Retina (tissue), 1 donor: ENCODE data around the gene MSI2.

Experiments used
- DNase-seq: peaks from one replicate; pipeline ENCODE4 v3.0.0-alpha.2; 2016

MSI2 gene

DNA sequence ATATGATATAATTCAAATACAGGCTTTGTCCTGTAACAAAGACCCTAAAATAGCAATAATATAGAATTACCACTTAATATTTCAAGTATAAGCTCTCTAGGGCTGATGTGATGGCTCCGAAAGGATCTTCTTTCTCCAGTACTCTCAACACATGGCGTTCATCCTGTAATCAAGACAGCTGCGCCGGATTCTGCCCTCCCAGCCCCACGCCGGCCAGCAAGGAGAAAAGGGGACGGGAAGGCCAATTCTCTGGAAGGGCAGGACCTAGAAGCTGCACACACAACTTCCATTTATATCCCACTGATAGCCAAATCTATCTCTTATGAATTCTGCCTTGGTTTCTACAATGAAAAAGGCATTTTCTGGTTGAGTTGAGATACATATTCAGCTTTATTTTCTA lies 456.8 kb downstream of the MSI2 start:
- DNase-seq: no peak

DNA sequence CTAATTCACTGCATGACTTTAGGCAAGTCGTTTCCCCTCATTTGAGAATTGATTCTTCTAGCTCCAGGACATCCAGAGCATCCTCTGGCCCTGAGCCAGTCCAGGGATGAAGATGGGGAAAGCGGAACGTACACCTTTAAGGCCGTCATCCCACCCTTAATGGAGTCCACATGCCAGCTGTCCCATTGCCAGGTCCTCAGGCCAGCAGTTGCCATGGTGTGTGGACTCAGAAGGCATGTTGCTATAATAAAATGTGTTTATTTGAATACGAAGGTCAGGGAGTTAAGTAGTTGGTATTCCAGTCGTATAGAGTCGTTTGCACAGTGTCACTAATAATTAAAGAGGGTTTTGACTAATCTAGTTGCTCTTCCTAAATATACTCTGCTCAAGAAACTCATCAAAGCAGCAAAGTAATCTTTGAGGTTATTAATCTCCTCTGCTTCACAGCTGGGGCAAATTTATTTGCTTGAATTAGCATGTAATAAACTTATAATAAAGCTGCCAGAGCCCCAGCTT lies 458.4 kb downstream of the MSI2 start:
- no peak for DNase-seq

DNA sequence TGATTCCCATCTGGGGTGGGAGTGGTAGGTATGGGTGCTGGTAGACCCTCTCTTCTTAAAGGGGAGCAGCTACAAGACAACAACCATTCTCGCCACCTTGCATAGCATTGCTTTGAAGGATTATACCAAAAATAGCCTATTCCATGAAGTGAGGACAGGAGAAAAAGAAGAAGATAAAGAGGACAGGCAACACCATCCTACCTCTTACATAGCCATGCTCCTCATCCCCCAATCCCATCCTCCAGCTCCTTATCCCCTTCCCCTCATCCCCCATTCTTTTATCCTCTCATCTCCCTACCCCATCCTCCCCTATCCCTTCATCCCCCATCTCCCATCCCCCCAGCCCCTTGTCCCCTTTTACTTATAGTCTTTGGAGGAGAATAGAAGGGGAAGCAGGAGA lies 459.7 kb downstream of the MSI2 start:
- no peak for DNase-seq

DNA sequence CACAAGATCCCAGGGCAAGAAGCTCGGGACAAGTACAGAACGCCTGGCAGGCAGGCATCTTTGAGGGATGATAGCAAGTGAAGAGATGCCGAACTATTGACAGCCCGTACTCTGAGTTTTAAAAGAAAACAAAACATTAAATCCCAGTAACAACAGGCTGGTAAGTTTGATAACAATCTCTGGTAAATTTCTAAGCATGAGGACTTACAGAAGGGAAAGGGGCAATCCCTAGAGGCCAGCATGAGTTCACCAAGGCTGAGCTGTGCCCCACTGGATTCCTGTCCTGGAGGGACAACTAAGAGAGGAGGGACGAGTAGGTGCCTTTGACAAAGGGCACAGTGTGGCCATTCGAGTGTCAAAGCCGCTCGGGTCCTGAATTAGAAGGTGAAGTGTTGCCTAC lies 462.6 kb downstream of the MSI2 start:
- DNase-seq: no peak

DNA sequence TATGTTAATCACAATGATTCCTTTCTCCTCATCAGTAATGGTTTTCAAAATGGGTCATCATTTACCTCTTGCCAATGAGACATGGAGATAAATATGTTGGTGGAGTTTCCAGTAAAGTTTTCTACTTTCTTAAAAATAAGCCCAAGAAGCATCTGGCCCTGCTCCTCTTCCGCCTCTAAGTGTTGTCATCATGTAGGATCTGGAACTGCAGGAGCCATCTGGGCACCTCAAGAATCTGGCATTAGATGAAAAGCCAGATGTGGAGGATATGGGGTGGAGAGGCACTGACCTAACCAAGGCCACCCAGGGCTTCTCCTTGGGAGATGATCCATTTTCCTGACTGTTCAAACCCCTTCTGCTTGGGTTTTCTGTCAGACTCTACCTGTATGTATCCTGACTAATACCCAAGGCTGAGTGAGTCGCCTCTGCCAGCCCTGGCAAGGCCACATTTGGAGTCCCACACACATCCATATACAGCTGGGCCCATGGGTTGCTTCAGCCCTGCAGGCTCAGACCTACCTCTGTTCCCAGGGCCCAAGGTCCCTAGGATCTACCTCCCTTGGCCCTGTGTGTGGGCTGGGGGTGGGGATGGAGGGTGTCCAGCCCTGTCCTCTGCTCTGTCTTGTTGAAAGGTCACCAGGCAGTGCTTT lies 464.2 kb downstream of the MSI2 start:
- no peak for DNase-seq

DNA sequence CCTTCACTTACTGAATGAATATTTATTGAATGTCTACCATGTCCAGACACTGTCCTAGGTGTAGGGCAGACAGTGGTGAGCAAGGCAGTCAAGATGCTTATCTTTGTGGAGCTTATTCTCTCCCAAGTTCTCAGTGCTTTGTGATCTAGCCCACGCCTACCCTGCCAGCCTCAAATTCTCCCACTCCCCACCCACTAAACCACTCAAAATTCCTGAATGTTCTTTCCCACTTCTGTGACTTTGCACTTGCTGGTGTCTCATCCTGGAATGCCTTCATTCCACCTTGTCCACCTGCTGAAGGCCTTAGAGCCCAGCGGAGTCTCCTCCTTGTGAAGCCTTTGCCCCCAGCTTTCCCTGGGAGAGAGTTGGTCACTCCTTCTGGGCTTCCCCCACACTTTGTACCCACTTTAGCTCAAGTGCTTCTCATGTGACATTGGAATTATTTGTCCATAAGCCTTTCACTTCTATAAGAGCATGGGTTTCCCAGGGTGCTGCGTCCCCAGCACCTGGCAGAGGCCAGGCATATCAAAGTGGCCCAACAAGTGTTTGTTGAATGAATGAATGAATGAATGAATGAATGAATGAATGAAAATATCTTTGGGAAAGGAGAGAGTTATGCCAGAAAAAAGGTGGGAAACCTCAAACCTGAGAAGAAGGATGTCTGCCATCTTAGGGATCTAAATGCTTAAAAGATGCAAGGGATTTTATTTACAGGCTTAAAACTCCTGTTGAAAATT lies 465.8 kb downstream of the MSI2 start:
- no peak for DNase-seq

DNA sequence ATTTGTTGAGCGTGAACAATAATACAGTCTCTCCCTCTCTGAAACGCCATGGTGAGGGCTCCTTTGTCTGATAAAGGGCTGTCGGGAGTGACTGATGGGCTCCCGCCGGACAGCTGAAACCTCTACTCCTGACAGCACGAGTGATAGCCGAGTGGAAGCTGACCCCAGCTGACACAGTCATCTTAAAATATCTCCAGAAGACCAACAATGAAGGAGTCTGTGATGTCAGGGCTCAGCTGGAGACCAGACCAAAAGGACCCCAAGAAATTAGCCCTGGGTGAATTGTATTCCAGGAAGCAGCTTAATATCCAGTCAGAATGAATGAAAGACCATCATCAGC lies 466.4 kb downstream of the MSI2 start:
- DNase-seq: no peak

DNA sequence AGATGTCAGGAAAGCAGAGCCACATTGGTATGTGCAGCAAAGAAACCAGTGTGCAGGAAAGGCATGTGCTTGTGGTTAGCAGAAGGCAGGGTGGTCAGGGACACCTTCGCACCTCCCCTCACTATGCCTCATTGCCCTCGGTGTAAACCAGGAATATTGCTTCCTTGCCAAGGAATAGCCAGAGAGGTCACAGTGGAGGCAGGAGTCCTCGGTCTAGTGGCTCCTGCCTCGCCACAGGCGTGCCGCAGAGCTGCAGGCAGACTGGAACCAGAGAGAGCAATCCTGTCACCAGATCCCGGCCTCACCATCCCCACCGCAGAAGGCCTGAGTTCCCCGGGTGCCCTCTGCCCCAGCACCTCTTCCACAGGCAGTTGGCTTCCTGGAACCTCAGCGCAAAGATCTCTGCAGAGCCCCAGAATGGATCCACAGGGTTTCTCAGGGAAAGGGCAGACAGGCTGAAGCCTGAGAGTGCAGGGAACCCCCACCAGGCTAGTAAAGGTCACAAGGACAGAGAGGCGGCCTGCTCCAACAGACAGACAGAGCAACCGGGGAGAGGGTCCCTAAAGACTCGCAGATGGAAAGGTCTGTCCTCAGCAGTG lies 467.2 kb downstream of the MSI2 start:
- DNase-seq: peak; percentile 65

DNA sequence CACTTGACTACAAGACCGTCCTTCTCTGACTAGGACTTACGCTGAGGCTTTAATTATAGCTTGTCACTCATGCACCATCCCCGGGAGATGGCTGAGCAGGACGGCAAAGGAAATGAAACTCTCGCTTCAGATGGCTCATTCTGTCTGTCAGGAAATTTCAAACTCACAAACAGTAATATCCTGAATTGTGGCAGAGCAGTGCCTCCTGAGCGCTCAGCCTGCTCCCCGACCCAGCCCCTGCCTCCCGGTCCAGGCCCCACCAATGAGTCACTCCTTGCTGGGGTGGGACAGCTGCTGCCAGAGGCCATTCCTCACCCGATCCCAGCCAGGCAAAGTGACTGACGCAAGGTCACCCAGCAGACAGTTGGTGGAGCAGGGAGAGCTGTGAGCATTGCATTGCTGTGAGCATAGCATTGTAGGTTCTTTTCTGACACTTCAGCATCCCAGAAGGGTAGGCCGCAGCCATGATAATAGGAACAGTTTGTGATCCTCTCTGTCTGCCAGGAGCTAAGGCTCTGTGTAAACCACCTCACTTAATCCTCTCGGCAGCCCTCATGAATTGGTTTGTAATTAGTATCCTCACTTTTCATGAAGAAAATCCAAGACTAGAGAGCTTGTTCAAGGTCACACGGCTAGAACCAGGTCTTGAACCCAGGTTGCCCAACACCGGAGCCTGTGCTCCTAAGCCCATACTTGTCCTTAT lies 467.9 kb downstream of the MSI2 start:
- no peak for DNase-seq

DNA sequence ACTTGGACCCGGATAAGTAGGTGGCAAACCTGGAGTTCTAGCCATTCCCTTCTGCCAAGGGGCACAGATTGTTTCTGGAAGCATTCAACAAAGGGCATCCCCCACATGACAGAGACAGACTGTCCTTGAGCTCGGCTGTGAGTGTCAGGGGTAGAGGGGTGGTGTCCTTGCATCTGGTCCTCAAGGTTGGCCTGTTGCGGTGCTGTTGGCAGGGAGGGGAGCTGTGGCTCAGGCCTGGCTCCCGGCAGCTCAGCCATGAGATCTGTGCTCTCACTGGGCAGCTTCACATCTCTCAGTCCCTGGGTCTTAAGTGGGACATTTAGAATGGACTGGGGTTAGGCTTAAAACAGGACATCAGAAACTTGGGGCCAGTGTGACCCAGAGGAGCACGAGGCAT lies 468.4 kb downstream of the MSI2 start:
- DNase-seq: no peak

DNA sequence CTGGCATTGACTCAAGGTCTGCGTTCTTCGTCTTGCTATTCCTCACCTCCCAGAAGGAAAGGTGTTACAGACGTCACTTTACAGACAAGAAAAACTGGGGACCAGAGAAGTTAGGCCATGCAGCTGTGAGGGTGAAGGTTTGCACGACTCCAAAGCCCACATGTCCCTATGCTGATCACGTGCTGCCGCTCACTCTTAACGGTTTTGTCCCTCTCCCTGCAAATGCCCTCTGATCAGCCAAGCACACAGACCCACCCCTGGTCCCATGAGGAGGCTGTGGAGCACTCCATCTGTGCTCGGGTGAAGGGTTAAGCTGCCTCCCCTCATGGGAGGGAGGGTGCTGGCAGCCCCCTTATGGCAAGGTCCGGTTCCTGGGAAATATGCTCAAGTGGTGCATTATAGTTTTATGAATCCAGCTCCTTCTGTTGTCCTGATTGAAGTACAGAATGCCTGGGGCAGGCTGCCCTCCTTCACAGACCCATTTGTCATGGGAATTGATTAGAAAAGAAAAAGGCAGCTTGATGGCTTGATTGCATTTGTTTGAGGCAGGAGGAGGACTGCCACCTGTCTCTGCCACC lies 470.0 kb downstream of the MSI2 start:
- peak; percentile 80 for DNase-seq

DNA sequence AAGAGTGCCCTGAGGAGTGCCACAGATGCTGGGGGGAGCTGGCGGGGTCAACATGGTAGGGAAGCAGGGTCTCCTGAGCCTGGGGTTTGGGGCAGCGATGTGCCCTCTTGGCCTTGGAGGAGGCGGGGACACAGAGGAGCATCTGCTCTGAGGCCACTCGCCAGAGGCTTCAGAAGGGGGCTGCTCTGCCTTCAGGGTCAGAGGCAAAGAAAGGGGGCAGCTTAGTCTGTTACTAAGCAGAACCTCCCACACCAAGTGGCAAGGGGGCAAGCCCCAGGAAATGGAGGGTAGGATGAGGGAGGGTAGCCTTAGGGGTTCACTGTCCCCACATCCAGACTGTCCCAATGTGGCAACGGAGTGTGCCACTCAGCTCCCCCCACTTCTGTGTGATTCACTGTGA lies 470.5 kb downstream of the MSI2 start:
- no peak for DNase-seq

DNA sequence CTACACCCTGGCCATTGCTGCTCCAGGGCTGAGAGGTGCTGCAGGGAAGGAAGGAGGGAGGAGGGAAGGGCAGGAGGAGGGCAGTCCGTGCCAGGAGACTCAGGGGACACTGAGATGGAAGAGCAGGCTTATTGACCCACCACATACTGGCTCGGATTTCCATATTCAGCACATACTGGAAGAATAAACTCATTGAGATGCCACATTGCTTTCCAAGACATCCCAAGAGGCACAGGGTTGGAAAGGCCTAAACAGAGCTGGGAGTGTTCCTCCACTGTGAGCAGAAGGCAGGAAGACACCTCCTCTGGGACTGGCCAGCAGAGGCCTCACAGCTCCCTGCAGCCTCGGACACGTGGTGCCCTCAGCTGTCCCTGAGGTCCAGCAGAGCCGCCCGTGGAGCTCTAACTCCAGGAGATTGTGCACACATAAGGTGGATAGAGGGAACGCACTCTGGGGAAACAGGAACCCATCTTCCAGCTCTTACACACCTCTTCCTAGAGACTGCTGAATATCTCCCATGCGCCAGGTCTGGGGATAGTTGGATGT lies 471.4 kb downstream of the MSI2 start:
- peak; percentile 39 for DNase-seq

DNA sequence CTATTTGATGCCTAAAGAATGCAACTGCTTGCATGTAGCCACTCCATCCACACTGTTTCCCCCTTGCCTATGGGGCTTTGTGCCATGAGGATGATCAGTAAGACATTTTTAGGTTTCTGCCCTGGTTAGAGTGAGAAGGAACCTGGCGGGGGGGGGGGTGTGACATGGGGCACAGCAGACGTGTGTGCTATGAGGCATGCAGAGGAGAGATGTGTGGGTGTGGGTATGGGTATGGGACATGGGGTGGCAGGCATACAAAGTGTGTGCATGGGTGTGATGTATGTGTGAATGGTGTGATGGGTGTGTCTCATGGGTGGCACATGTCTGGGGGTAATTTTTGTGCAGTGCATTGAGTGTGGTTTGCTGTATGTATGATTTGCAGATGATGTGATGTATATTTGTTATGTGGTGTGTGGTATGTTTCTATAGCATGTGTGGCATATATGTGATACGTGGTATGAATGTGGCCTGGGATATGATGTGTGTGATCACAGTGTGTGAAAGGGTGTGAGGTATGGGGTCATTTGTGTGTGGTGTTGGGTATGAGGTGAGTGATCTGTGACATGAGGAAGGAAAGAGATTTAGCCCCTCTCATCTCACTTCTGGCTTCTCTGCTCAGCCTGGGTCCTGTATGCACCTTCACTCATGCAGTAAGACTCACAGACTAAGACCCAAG lies 473.8 kb downstream of the MSI2 start:
- DNase-seq: no peak

DNA sequence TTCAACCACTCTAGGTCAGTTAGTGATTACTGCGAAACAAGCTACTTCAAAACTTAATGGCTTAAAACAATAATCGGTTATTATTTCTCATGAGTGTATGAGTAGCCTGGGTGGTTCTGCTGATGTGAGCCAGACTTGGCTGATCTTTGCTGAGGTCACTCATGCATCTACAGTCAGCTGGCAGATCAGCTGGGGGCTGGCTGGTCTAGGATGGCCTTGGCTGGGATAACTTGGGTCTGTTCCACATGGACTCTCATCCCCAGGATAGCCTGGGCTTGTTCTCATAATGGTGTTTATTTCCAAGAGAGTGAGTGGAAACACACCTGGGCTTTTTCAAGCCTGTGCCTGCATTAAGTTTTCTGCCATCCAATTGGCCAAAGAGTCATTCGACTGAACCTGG lies 475.7 kb downstream of the MSI2 start:
- no peak for DNase-seq

DNA sequence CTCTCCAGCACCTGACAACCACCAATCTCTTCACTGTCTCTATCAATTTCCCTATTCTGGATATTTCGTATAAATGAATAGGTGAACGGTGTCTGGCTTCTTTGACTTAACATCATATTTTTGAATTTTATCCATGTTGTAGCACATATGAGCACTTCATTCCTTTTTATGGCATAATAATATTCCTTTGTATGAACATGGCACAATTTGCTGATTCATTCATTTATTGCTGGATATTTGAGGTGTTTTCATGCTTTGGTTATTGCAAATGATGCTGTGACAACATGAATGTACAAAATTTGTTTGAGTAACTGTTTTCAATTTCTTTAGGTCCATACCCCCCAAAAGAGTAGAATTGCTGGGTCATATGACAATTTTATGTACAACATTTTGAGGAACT lies 476.8 kb downstream of the MSI2 start:
- no peak for DNase-seq
